ENCODE measurements around the gene RBM20. TPM values are rescaled to one million over a fixed set of nuclear protein-coding genes. Genes with fewer than 3 reads are reported as not detected.

Gene RBM20
- total and polyA plus RNA-seq, 12 donors: 0.07 to 2.3 (median 0.28) TPM; not detected in 2

DNA sequence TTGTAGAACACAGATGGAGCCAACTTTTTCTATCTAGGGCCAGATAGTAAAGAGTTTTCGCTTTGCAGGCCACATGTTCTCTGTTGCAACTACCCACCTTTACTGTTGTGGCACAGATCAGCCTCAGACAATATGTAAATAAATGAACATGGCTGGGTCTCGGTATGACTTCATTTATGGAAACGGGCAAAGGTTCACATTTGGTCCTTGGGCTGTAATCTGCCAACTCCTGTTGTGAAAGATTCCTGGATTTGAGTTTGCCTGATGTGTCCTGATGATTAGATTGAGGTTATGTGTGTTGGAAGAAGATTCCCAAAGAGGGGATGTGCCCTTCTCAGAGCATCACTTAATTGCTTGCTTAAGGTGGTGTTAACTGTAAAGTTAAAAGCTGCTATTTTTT, 38.2 kb downstream of the RBM20 start:
- no peaks in the 10 kb centered on the region for H3K9me3 ChIP-seq (replicated peaks in 1 of 3)
- H3K4me1 ChIP-seq (replicated peaks in 1 of 2): no peaks in the 10 kb centered on the region
- no peak overlapping the region for H3K4me3 ChIP-seq
- H3K27me3 ChIP-seq: peaks cover 11% of the 10 kb centered on the region
- DNase-seq: no peak
- H3K27ac ChIP-seq: no peak overlapping the region
- no peaks in the 10 kb centered on the region for H3K36me3 ChIP-seq (replicated peaks in 1 of 2)
- intact Hi-C loops (cut with DNase I): no loop called here
- no peak for TF ChIP-seq POLR2A (IDR thresholded peaks at IDR 0.05)
- no peak for TF ChIP-seq CTCF (IDR thresholded peaks at IDR 0.05)
- WGBS, 4 donors: 81 to 87% (median 83%) methylated on average over 3 of the region's 3 CpGs

GRCh38 chr10:110684800-110685446, 40.8 kb downstream of the RBM20 start:
- TF ChIP-seq CTCF (IDR thresholded peaks at IDR 0.05) (no peak), POLR2A (IDR thresholded peaks at IDR 0.05) (no peak)
- intact Hi-C loops (cut with DNase I): no loop called here
- Histone ChIP-seq H3K9me3 (replicated peaks in 1 of 3) (no peaks in the 10 kb centered on the region), H3K4me3 (no peak overlapping the region), H3K36me3 (replicated peaks in 1 of 2) (no peaks in the 10 kb centered on the region), H3K4me1 (replicated peaks in 1 of 2) (no peaks in the 10 kb centered on the region), H3K27ac (no peak overlapping the region), H3K27me3 (peaks cover 11% of the 10 kb centered on the region)
- 73 to 78% (median 76%) methylated on average over 22 of the region's 22 CpGs for WGBS, 4 donors
- DNase-seq: no peak

- intact Hi-C loops (cut with DNase I): no loop called here
- WGBS, 4 donors: 81 to 87% (median 86%) methylated on average over 6 of the region's 6 CpGs
- Histone ChIP-seq H3K4me3 (no peak overlapping the region), H3K36me3 (replicated peaks in 1 of 2) (no peaks in the 10 kb centered on the region), H3K9me3 (replicated peaks in 1 of 3) (no peaks in the 10 kb centered on the region), H3K4me1 (replicated peaks in 1 of 2) (no peaks in the 10 kb centered on the region), H3K27ac (no peak overlapping the region), H3K27me3 (peaks cover 11% of the 10 kb centered on the region)
- no peak for DNase-seq
- no peak for TF ChIP-seq CTCF (IDR thresholded peaks at IDR 0.05)
Measured at GRCh38 chr10:110686047-110686446, 41.9 kb downstream of the RBM20 start.

DNA sequence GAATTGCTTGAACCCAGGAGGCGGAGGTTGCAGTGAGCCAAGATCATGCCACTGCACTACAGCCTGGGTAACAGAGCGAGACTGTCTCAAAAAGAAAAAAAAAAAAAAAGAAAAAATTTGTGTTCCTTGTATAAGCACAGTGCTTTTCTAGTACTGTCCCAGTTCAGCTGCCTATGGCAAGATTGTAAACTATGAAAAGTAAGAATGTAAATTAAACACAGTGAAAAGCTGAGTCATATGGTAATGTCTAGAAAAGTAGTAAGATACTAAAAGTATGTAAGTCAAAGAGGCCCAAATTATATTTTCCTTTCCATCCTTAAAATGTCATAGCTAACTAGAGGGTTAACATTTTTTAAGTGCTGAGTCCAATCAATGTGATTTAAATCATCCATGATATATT, 42.8 kb downstream of the RBM20 start:
- WGBS, 4 donors: 87 to 96% (median 94%) methylated on average over 2 of the region's 2 CpGs
- no peaks in the 10 kb centered on the region for H3K36me3 ChIP-seq (replicated peaks in 1 of 2)
- H3K9me3 ChIP-seq (replicated peaks in 1 of 3): peaks cover 0 to 2% (median 0%) of the 10 kb centered on the region in 3 donors
- no peak for TF ChIP-seq CTCF (IDR thresholded peaks at IDR 0.05)
- TF ChIP-seq POLR2A (IDR thresholded peaks at IDR 0.05): no peak
- no peak overlapping the region for H3K27ac ChIP-seq
- peaks cover 11% of the 10 kb centered on the region for H3K27me3 ChIP-seq
- no peaks in the 10 kb centered on the region for H3K4me1 ChIP-seq (replicated peaks in 1 of 2)
- no peak for DNase-seq
- intact Hi-C loops (cut with DNase I): no loop called here
- no peak overlapping the region for H3K4me3 ChIP-seq

All from adrenal gland (tissue), 12 donors.